Gastrocnemius medialis (tissue), 4 donors: ENCODE results near the gene RNF26. TPM values are rescaled to one million over a fixed set of nuclear protein-coding genes. Genes with fewer than 3 reads are reported as not detected.

ENCODE experiments used
- ATAC-seq, 2 donors: fragments of 150-250 bp; one replicate each; pipeline ENCODE4 v1.9.1; 2016
- DNase-seq, 2 donors: peaks; one replicate each; pipeline ENCODE4 v3.0.0-alpha.2; 2019
- H3K27ac ChIP-seq, 4 donors: fragments of 200-600 bp; sonication (generic); 1 replicate in 1 of 4; 2 replicates in 3 of 4; pipeline ENCODE4 v1.5.1; 2016 to 2018; ENCODE audit warnings: mild to moderate bottlenecking in 2 of 4, moderate library complexity in 1 of 4
- H3K27me3 ChIP-seq, 3 donors: fragments of 200-600 bp; sonication (generic) in 2 of 3; 1 replicate in 1 of 3; 2 replicates in 2 of 3; pipeline versions ENCODE4 v1.5.1 to v1.6.0; 2016 to 2019; ENCODE audit warnings: mild to moderate bottlenecking in 1 of 3, moderate library complexity in 1 of 3
- H3K36me3 ChIP-seq, 2 donors: fragments of 200-600 bp; sonication (generic) in 1 of 2; one replicate each; pipeline ENCODE4 v1.5.1; 2017 to 2018
- H3K4me1 ChIP-seq, 2 donors: fragments of 200-600 bp; sonication (generic) in 1 of 2; one replicate each; pipeline ENCODE4 v1.5.1; 2016 to 2017; ENCODE audit warnings: mild to moderate bottlenecking in 2 of 2
- H3K4me3 ChIP-seq, 4 donors: fragments of 200-600 bp; sonication (generic) in 3 of 4; 1 replicate in 1 of 4; 2 replicates in 3 of 4; pipeline ENCODE4 v1.5.1; 2016 to 2019; ENCODE audit warnings: mild to moderate bottlenecking in 2 of 4
- H3K9me3 ChIP-seq, 3 donors: fragments of 200-600 bp; sonication (generic) in 2 of 3; 1 replicate in 1 of 3; 2 replicates in 2 of 3; pipeline ENCODE4 v1.5.1; 2016 to 2019
- CTCF ChIP-seq, 5 experiments: fragments of 450-650 bp in 3 of 5; fragments of 200-600 bp in 2 of 5; sonication (generic) in 2 of 5; IDR thresholded peaks in 4 of 5; conservative IDR thresholded peaks in 1 of 5; 1 replicate in 4 of 5; 2 replicates in 1 of 5; pipeline ENCODE4 v1.5.1; 2016 to 2019; ENCODE audit warnings: antibody characterized with exemption in 5 of 5, mild to moderate bottlenecking in 3 of 5, moderate library complexity in 3 of 5
- POLR2A ChIP-seq, 2 donors: fragments of 450-650 bp; IDR thresholded peaks; one replicate each; pipeline ENCODE4 v1.6.1; 2017; ENCODE audit warnings: antibody characterized with exemption in 2 of 2, mild to moderate bottlenecking in 2 of 2, moderate library complexity in 2 of 2
- in situ Hi-C, 4 donors: fragments of 200-750 bp; cut with MboI; loops; one replicate each; pipeline versions ENCODE4 v1.15.0 to v1.8.0; 2017; ENCODE audit warnings: low sequenced_read_pairs in 4 of 4
- intact Hi-C: fragments of 100-400 bp; cut with DNase I; formaldehyde crosslinking; loops from one replicate; pipeline ENCODE4 v1.15.1; 2023; ENCODE audit warnings: low total_unique reads
- total RNA-seq, 4 donors: library from RNA; depleted of rRNA; stranded (reverse); fragments of >200 nt; gene quantifications; one replicate each; pipeline versions ENCODE4 v1.1.0 to v1.2.3, GENCODE V29; 2016

The RNF26 gene
- total RNA-seq, 4 donors from 2014 or later, result 3.8 to 5.1 (median 4.7) TPM

DNA sequence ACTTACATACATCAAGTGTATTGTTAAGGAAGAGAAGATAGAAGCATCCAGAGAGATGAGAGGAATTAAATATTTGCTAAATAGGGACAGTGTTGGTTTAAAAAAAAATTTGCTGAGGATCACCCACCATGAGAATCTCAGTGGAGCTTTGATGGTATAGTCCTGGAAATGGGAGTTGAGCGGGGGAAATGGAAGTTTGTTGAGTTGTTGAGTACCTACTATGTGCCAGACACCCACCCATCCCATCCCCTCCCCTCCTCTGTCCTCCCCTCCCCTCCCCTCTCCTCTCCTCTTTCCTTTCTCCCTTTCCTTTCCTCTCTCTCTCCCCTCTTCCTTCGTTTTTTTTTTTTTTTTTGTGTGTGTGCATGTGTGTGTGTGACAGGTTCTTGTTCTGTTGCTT, 16.9 kb downstream of the RNF26 start:
- TF ChIP-seq POLR2A (IDR thresholded peaks at IDR 0.05), result no peak
- no peak for TF ChIP-seq CTCF (IDR thresholded peaks at IDR 0.05 in 4 of 5, conservative IDR thresholded peaks at IDR 0.05 in 1 of 5)
- no peak for DNase-seq
- intact Hi-C loops (no loop called here), in situ Hi-C loops (loop anchor here in 1 of 4 donors (10.0 kb wide), 1 partner anchor 124 kb away; no protein-coding TSS in a partner anchor)
- peaks cover 11 to 16% of the 10 kb centered on the region in 2 donors for H3K4me1 ChIP-seq
- H3K9me3 ChIP-seq, result no peaks in the 10 kb centered on the region
- ATAC-seq, result no peak
- no peaks in the 10 kb centered on the region for H3K27me3 ChIP-seq
- no peak overlapping the region for H3K27ac ChIP-seq
- peaks cover 0 to 8% of the 10 kb centered on the region in 2 donors for H3K36me3 ChIP-seq
- H3K4me3 ChIP-seq, result no peak overlapping the region

- intact Hi-C loops, result no loop called here
Observed at GRCh38 chr11:119352857-119353260, 18.5 kb downstream of the RNF26 start.

DNA sequence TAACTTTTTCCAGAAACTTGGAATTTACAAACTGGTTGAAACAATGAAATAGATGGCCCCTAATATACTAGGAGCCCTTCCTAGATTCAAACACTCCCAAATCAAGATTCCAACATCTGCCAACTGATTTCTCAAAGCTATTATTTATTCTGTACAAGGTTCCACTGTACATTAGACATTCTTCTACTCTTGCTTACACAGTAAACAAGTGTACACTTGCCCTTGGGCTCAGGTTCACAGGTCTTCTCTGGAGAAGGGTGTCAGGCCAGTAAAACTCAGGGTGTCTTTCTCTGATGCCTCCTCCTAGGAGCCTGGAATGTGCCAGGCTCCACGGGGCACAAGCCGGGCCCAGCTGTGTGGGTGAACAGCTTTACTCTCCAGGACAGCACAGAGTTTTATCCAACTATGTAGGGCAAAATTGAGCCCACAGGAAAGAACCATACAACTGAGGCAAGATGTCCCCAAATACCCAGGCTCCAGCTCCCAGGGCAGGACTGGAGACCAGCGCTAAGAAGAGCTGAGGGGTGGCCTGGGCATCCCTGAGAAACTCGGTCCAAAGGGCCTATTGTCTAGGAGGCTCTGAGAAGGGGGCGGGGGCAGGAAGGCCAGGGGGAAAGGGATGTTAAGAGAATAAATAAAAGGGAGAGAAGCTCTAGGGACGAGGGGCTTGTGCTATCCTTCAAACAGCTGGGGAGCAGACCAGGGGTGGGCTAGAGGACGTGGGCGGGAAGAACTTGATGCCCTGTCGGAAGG, 20.9 kb downstream of the RNF26 start:
- H3K27me3 ChIP-seq, result no peaks in the 10 kb centered on the region
- intact Hi-C loops, result no loop called here
- H3K9me3 ChIP-seq, result no peaks in the 10 kb centered on the region
- peaks cover 0 to 36% of the 10 kb centered on the region in 2 donors for H3K36me3 ChIP-seq
- no peak for DNase-seq
- in situ Hi-C loops, result loop anchor here in 1 of 4 donors (10.0 kb wide), 1 partner anchor 120 kb away; no protein-coding TSS in a partner anchor
- peak overlapping the region; percentile 96 to 99 (median 98) for H3K27ac ChIP-seq
- ATAC-seq, result no peak
- peaks cover 24 to 27% of the 10 kb centered on the region in 2 donors for H3K4me1 ChIP-seq
- no peak overlapping the region for H3K4me3 ChIP-seq
- TF ChIP-seq CTCF (IDR thresholded peaks at IDR 0.05 in 4 of 5, conservative IDR thresholded peaks at IDR 0.05 in 1 of 5) (no peak), POLR2A (IDR thresholded peaks at IDR 0.05) (no peak)

More at GRCh38 chr11:119352857-119353260, 18.5 kb downstream of the RNF26 start:
- Histone ChIP-seq H3K4me1 (peaks cover 18 to 19% of the 10 kb centered on the region in 2 donors), H3K27me3 (no peaks in the 10 kb centered on the region), H3K27ac (peak overlapping the region; percentile 30 to 98 (median 56)), H3K36me3 (peaks cover 0 to 15% of the 10 kb centered on the region in 2 donors), H3K4me3 (no peak overlapping the region), H3K9me3 (no peaks in the 10 kb centered on the region)
- peak in 1 of 2 donors; percentile 26 for DNase-seq
- ATAC-seq, result no peak
- in situ Hi-C loops, result loop anchor here in 1 of 4 donors (10.0 kb wide), 1 partner anchor 122 kb away; no protein-coding TSS in a partner anchor
- TF ChIP-seq POLR2A (IDR thresholded peaks at IDR 0.05) (no peak), CTCF (IDR thresholded peaks at IDR 0.05 in 4 of 5, conservative IDR thresholded peaks at IDR 0.05 in 1 of 5) (no peak)

DNA sequence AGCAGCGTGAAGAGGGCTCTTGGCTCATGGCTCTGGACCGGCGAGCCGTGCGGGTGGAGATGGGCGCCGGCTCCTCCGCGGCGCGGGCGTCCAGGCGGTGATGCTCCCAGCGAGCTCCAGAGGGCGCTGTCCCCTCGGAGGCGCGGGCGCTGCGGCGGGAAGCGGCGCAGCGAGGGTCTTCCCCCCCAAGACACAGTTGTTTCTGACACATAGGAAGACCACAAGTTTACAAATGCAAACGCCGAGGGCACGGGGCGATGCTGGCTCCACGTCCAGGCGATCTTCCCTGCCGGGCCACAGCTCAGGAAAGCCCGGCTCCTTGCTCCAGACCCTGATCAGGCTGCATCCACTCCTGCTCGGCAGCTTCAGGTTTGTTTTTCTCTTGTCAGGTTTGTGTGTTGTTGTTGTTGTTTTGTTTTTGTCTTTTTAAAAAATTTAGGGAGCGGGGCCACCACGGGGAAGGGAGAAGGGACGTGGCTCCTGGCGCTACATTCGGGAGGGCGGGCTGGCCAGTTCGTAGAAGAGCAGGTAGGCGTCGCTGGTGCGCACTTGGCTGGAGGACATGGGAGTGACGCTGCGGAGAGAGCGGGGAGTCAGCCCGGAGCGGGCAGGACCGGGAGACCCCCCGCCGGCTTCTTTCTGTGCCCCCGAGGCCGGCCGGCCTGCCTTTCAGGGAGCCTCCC, 22.2 kb downstream of the RNF26 start:
- H3K27me3 ChIP-seq, result no peaks in the 10 kb centered on the region
- in situ Hi-C loops, result loop anchor here in 1 of 4 donors (10.0 kb wide), 1 partner anchor 118 kb away; no protein-coding TSS in a partner anchor
- intact Hi-C loops, result loop anchor here (1.0 kb wide), 1 partner anchor 18 kb away; no protein-coding TSS in a partner anchor
- H3K4me3 ChIP-seq, result peak overlapping the region; percentile 42 to 56 (median 48)
- peak overlapping the region; percentile 96 to 99 (median 98) for H3K27ac ChIP-seq
- peaks cover 33 to 34% of the 10 kb centered on the region in 2 donors for H3K4me1 ChIP-seq
- peak in 1 of 2 donors; percentile 27 for TF ChIP-seq POLR2A (IDR thresholded peaks at IDR 0.05)
- peak; percentile 87 to 99 (median 92) for TF ChIP-seq CTCF (IDR thresholded peaks at IDR 0.05 in 4 of 5, conservative IDR thresholded peaks at IDR 0.05 in 1 of 5)
- H3K36me3 ChIP-seq, result peaks cover 0 to 36% of the 10 kb centered on the region in 2 donors
- ATAC-seq, result peak; percentile 38 to 48
- H3K9me3 ChIP-seq, result no peaks in the 10 kb centered on the region
- DNase-seq, result peak in 1 of 2 donors; percentile 80
